Astrocyte (in vitro differentiated cells and primary cell): ENCODE measurements around the gene H1-8. TPM values are rescaled to one million over a fixed set of nuclear protein-coding genes. Genes with fewer than 3 reads are reported as not detected.
"Not testable (repeated sequence)": the region's sequence is repeated elsewhere in the genome, so short reads cannot be mapped to it uniquely, and the experiment has no call there.

Experiments
- DNase-seq: peaks from one replicate; pipeline ENCODE4 v3.0.0-alpha.2; 2010; ENCODE audit warnings: low read depth
- FAIRE-seq: peaks from 2 replicates; lab custom pipeline; 2011; peaks lifted over from hg19 to GRCh38; lab: Jason Lieb, UNC
- H2AFZ ChIP-seq: 2 replicates; pipeline ENCODE4 v1.6.0; 2012; ENCODE audit warnings: low read depth, low read length, inconsistent platforms
- H3K27ac ChIP-seq: 2 replicates; pipeline ENCODE4 v1.5.1; 2011; ENCODE audit warnings: low read depth, low read length, inconsistent platforms
- H3K27me3 ChIP-seq: 2 replicates; pipeline ENCODE4 v1.6.0; 2011; ENCODE audit warnings: low read length, inconsistent platforms; ENCODE audit not compliant: insufficient read depth
- H3K36me3 ChIP-seq: 2 replicates; pipeline ENCODE4 v1.5.1; 2011; ENCODE audit warnings: low read length, inconsistent platforms; ENCODE audit not compliant: insufficient read depth
- H3K4me1 ChIP-seq: 2 replicates; pipeline ENCODE4 v1.5.1; 2011; ENCODE audit warnings: low read length, inconsistent platforms; ENCODE audit not compliant: insufficient read depth
- H3K4me2 ChIP-seq: 2 replicates; pipeline ENCODE4 v1.6.0; 2012; ENCODE audit warnings: low read length, inconsistent platforms
- H3K4me3 ChIP-seq: 2 replicates; pipeline ENCODE4 v1.5.1; 2011; ENCODE audit warnings: low read depth, mild to moderate bottlenecking, low read length, inconsistent platforms; ENCODE audit not compliant: insufficient read depth
- H3K79me2 ChIP-seq: 2 replicates; pipeline ENCODE4 v1.6.0; 2012; ENCODE audit warnings: mild to moderate bottlenecking, low read length, inconsistent platforms; ENCODE audit not compliant: insufficient read depth
- H3K9ac ChIP-seq: 2 replicates; pipeline ENCODE4 v1.6.0; 2012; ENCODE audit warnings: mild to moderate bottlenecking, low read length, inconsistent platforms
- H3K9me3 ChIP-seq: 2 replicates; pipeline ENCODE4 v1.5.1; 2012; ENCODE audit warnings: low read depth, mild to moderate bottlenecking, low read length, inconsistent platforms; ENCODE audit not compliant: insufficient read depth
- H4K20me1 ChIP-seq: 2 replicates; pipeline ENCODE4 v1.6.0; 2012; ENCODE audit warnings: low read length, inconsistent platforms; ENCODE audit not compliant: insufficient read depth
- H3K27ac Mint-ChIP-seq: one replicate; pipeline ENCODE4 v1.8.0; 2021; ENCODE audit warnings: mild to moderate bottlenecking, mixed read lengths; ENCODE audit not compliant: unreplicated experiment
- H3K27me3 Mint-ChIP-seq: one replicate; pipeline ENCODE4 v1.8.0; 2021; ENCODE audit warnings: low read depth, mixed read lengths; ENCODE audit not compliant: unreplicated experiment
- H3K36me3 Mint-ChIP-seq: one replicate; pipeline ENCODE4 v1.8.0; 2021; ENCODE audit warnings: low read depth, mixed read lengths; ENCODE audit not compliant: unreplicated experiment
- H3K4me1 Mint-ChIP-seq: one replicate; pipeline ENCODE4 v1.8.0; 2021; ENCODE audit warnings: low read depth, mixed read lengths; ENCODE audit not compliant: unreplicated experiment
- H3K4me3 Mint-ChIP-seq: one replicate; pipeline ENCODE4 v1.8.0; 2021; ENCODE audit warnings: mild to moderate bottlenecking, moderate library complexity, mixed read lengths; ENCODE audit not compliant: unreplicated experiment
- H3K9me3 Mint-ChIP-seq: one replicate; pipeline ENCODE4 v1.8.0; 2021; ENCODE audit warnings: mild to moderate bottlenecking, mixed read lengths; ENCODE audit not compliant: unreplicated experiment
- CTCF ChIP-seq: IDR thresholded peaks from 2 replicates; pipeline ENCODE4 v1.5.1; 2011; ENCODE audit warnings: low read depth, mild to moderate bottlenecking, inconsistent platforms, low read length, moderate library complexity; ENCODE audit not compliant: insufficient read depth
- EZH2 ChIP-seq: IDR thresholded peaks from 2 replicates; pipeline ENCODE4 v1.6.1; 2012; ENCODE audit warnings: mild to moderate bottlenecking, low read length, inconsistent platforms; ENCODE audit not compliant: insufficient read depth
- total RNA-seq: library from RNA; stranded (reverse); gene quantifications from 2 replicates; pipeline ENCODE4 v1.2.1, GENCODE V29; 2021

Gene H1-8
- total RNA-seq, 1 donor from 2014 or later, result not detected

- peaks cover 20% of the 10 kb centered on the region for H3K4me1 ChIP-seq
- not testable (repeated sequence) for H2AFZ ChIP-seq, DNase-seq, H3K27ac ChIP-seq, FAIRE-seq, H3K79me2 ChIP-seq, H3K4me3 ChIP-seq, H3K36me3 ChIP-seq, H3K27me3 ChIP-seq, H3K4me2 ChIP-seq, H3K9ac ChIP-seq, H4K20me1 ChIP-seq, H3K9me3 Mint-ChIP-seq, H3K4me3 Mint-ChIP-seq, H3K27me3 Mint-ChIP-seq, H3K9me3 ChIP-seq
- Mint-ChIP-seq H3K4me1 (peaks cover 27% of the 10 kb centered on the region), H3K27ac (peak overlapping the region; percentile 58), H3K36me3 (peaks cover 15% of the 10 kb centered on the region)
These were observed 45.1 kb upstream of the H1-8 start for GRCh38 chr3:129497876-129498275.

- not testable (repeated sequence) for H3K79me2 ChIP-seq, H3K27me3 ChIP-seq, FAIRE-seq, H4K20me1 ChIP-seq, H3K4me2 ChIP-seq, H3K4me3 Mint-ChIP-seq, H3K27ac ChIP-seq, H3K27me3 Mint-ChIP-seq, DNase-seq, H3K9me3 ChIP-seq, H3K9ac ChIP-seq, H2AFZ ChIP-seq, H3K4me3 ChIP-seq, H3K36me3 ChIP-seq, H3K9me3 Mint-ChIP-seq, H3K27ac Mint-ChIP-seq
- peaks cover 27% of the 10 kb centered on the region for H3K4me1 Mint-ChIP-seq
- peaks cover 15% of the 10 kb centered on the region for H3K36me3 Mint-ChIP-seq
- H3K4me1 ChIP-seq, result peaks cover 20% of the 10 kb centered on the region
These were observed 44.1 kb upstream of the H1-8 start for GRCh38 chr3:129498603-129499488.

GRCh38 chr3:129499604-129500333 lies 43.2 kb upstream of the H1-8 start:
- H3K27ac Mint-ChIP-seq, FAIRE-seq, H3K9me3 ChIP-seq: not testable (repeated sequence)

GRCh38 chr3:129500334-129500658 lies 42.7 kb upstream of the H1-8 start:
- Histone ChIP-seq H2AFZ (no peak overlapping the region), H3K9ac (no peak overlapping the region), H3K4me3 (no peak overlapping the region), H4K20me1 (no peaks in the 10 kb centered on the region), H3K79me2 (no peaks in the 10 kb centered on the region), H3K4me2 (no peak overlapping the region), H3K36me3 (peaks cover 4% of the 10 kb centered on the region), H3K4me1 (peaks cover 9% of the 10 kb centered on the region), H3K27me3 (no peaks in the 10 kb centered on the region), H3K9me3 (no peaks in the 10 kb centered on the region), H3K27ac (no peak overlapping the region)
- H3K9me3 Mint-ChIP-seq, result no peaks in the 10 kb centered on the region
- DNase-seq (no peak), FAIRE-seq (no peak)
- no peak overlapping the region for H3K4me3 Mint-ChIP-seq
- TF ChIP-seq CTCF (no peak), EZH2 (no peak)
- no peaks in the 10 kb centered on the region for H3K27me3 Mint-ChIP-seq
- peaks cover 22% of the 10 kb centered on the region for H3K36me3 Mint-ChIP-seq
- H3K4me1 Mint-ChIP-seq, result peaks cover 18% of the 10 kb centered on the region
- H3K27ac Mint-ChIP-seq, result no peak overlapping the region

More at GRCh38 chr3:129499604-129500333, 43.2 kb upstream of the H1-8 start:
- H2AFZ ChIP-seq, H3K4me3 Mint-ChIP-seq, H3K79me2 ChIP-seq, H3K27me3 Mint-ChIP-seq, H3K27ac ChIP-seq, H3K4me3 ChIP-seq, H3K9me3 Mint-ChIP-seq, DNase-seq, H3K36me3 ChIP-seq, H4K20me1 ChIP-seq, H3K27me3 ChIP-seq, H3K9ac ChIP-seq, H3K4me2 ChIP-seq: not testable (repeated sequence)
- Mint-ChIP-seq H3K4me1 (peaks cover 23% of the 10 kb centered on the region), H3K36me3 (peaks cover 18% of the 10 kb centered on the region)
- peaks cover 12% of the 10 kb centered on the region for H3K4me1 ChIP-seq
